ENCODE results near the gene AP4M1. TPM values are rescaled to one million over a fixed set of nuclear protein-coding genes. Genes with fewer than 3 reads are reported as not detected.

AP4M1 gene
- total and polyA plus RNA-seq, 9 of the 15 experiments (the other 6 are each of a cell fraction or from before 2014, with no cell fraction given) = 1.3 to 30.9 (median 14.1) TPM

DNA sequence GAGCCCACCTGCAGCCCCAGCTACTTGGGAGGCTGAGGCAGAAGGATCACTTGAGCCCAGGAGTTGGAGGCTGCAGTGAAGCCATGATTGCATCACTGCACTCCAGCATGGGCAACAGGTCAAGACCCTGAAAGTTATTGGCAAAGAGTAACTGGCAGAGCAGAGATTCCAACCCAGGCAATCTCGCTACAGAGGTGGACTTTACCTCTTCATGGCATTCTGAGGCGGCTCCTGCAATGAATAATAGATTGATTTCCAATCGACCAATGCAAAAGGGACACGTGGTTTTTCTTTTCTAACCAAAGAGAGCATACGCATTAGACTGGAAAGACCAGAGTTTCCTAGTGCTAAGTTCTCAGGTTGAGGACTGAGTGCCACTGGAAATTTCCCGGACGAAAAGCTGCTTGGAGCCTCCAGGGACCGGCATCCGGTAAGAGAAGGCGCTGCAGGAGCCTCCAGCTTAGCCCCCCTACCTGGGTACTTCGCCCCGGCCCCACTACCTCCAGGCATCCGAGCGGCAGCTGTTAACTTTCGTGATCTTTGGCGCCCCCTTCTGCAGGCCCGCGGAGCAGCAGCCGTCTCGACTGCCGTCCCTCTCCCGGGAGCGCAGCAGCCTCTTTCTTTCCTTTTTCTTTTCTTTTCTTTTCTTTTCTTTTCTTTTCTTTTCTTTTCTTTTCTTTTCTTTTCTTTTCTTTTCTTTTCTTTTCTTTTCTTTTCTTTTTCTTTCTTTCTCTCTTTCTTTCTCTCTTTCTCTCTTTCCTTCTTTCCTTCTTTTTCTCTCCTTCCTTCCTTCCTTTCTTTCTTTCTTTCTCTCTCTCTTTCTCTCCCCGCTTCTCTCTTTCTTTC lies 29.4 kb downstream of the AP4M1 start (continued):
- TF ChIP-seq, protein P1, sequence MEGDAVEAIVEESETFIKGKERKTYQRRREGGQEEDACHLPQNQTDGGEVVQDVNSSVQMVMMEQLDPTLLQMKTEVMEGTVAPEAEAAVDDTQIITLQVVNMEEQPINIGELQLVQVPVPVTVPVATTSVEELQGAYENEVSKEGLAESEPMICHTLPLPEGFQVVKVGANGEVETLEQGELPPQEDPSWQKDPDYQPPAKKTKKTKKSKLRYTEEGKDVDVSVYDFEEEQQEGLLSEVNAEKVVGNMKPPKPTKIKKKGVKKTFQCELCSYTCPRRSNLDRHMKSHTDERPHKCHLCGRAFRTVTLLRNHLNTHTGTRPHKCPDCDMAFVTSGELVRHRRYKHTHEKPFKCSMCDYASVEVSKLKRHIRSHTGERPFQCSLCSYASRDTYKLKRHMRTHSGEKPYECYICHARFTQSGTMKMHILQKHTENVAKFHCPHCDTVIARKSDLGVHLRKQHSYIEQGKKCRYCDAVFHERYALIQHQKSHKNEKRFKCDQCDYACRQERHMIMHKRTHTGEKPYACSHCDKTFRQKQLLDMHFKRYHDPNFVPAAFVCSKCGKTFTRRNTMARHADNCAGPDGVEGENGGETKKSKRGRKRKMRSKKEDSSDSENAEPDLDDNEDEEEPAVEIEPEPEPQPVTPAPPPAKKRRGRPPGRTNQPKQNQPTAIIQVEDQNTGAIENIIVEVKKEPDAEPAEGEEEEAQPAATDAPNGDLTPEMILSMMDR (IDR thresholded peaks at IDR 0.05 in 2 of 3, conservative IDR thresholded peaks at IDR 0.05 in 1 of 3; ENCODE audit: insufficient read depth in 2 of 3, low read depth in 1 of 3, low read length in 3 of 3) = peak; percentile 87 to 90 (median 90)
- TF ChIP-seq SIX5 (IDR thresholded peaks at IDR 0.05; ENCODE audit: borderline replicate concordance in 1 of 2, insufficient read depth in 1 of 2, low read depth in 1 of 2, low read length in 2 of 2) = no peak
- no peak for TF ChIP-seq ZNF551 (CRISPR knock-in tag; IDR thresholded peaks at IDR 0.05)
- no peak for TF ChIP-seq PHF21A (IDR thresholded peaks at IDR 0.05; ENCODE audit: borderline replicate concordance, low read depth)
- TF ChIP-seq XRCC4 (IDR thresholded peaks at IDR 0.05; ENCODE audit: extremely low read depth, insufficient read depth, insufficient read length) = no peak
- 0 out of 2 replicates have a peak, but pooled peaks have one; percentile 25 for TF ChIP-seq SUPT5H (IDR thresholded peaks at IDR 0.05)
- no peak for TF ChIP-seq POLR3G (IDR thresholded peaks at IDR 0.05; ENCODE audit: extremely low read depth, insufficient read length, insufficient replicate concordance)
- TF ChIP-seq ZNF174 (CRISPR knock-in tag; IDR thresholded peaks at IDR 0.05) = no peak
- no peak for TF ChIP-seq ZNF24 (IDR thresholded peaks at IDR 0.05)
- peak; percentile 62; the same call in 1 of the 2 replicates for TF ChIP-seq SMARCE1 (IDR thresholded peaks at IDR 0.05)
- TF ChIP-seq DPF2 (IDR thresholded peaks at IDR 0.05) = peak; percentile 56
- TF ChIP-seq ARNT (IDR thresholded peaks at IDR 0.05) = peak in 1 of 2 experiments; percentile 75; a peak in 2 of 4 replicates
- TF ChIP-seq, protein P2, sequence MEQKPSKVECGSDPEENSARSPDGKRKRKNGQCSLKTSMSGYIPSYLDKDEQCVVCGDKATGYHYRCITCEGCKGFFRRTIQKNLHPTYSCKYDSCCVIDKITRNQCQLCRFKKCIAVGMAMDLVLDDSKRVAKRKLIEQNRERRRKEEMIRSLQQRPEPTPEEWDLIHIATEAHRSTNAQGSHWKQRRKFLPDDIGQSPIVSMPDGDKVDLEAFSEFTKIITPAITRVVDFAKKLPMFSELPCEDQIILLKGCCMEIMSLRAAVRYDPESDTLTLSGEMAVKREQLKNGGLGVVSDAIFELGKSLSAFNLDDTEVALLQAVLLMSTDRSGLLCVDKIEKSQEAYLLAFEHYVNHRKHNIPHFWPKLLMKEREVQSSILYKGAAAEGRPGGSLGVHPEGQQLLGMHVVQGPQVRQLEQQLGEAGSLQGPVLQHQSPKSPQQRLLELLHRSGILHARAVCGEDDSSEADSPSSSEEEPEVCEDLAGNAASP (IDR thresholded peaks at IDR 0.05) = no peak
- TF ChIP-seq, protein P3, sequence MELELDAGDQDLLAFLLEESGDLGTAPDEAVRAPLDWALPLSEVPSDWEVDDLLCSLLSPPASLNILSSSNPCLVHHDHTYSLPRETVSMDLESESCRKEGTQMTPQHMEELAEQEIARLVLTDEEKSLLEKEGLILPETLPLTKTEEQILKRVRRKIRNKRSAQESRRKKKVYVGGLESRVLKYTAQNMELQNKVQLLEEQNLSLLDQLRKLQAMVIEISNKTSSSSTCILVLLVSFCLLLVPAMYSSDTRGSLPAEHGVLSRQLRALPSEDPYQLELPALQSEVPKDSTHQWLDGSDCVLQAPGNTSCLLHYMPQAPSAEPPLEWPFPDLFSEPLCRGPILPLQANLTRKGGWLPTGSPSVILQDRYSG (tag; conservative IDR thresholded peaks at IDR 0.05; ENCODE audit: low read depth) = no peak
- no peak for TF ChIP-seq KDM4B (IDR thresholded peaks at IDR 0.05; ENCODE audit: borderline replicate concordance in 2 of 2, low read depth in 1 of 2)
- TF ChIP-seq MCM2 (IDR thresholded peaks at IDR 0.05; ENCODE audit: low read depth) = no peak
- no peak for TF ChIP-seq ZNF217 (CRISPR knock-in tag; IDR thresholded peaks at IDR 0.05)
- TF ChIP-seq HOXB6 (CRISPR knock-in tag; IDR thresholded peaks at IDR 0.05; ENCODE audit: borderline replicate concordance) = no peak
- TF ChIP-seq, protein P4, sequence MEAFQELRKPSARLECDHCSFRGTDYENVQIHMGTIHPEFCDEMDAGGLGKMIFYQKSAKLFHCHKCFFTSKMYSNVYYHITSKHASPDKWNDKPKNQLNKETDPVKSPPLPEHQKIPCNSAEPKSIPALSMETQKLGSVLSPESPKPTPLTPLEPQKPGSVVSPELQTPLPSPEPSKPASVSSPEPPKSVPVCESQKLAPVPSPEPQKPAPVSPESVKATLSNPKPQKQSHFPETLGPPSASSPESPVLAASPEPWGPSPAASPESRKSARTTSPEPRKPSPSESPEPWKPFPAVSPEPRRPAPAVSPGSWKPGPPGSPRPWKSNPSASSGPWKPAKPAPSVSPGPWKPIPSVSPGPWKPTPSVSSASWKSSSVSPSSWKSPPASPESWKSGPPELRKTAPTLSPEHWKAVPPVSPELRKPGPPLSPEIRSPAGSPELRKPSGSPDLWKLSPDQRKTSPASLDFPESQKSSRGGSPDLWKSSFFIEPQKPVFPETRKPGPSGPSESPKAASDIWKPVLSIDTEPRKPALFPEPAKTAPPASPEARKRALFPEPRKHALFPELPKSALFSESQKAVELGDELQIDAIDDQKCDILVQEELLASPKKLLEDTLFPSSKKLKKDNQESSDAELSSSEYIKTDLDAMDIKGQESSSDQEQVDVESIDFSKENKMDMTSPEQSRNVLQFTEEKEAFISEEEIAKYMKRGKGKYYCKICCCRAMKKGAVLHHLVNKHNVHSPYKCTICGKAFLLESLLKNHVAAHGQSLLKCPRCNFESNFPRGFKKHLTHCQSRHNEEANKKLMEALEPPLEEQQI (IDR thresholded peaks at IDR 0.05) = no peak

Data from K562 (cell line).